ENCODE data around the gene PRR16.

Gene PRR16

DNA sequence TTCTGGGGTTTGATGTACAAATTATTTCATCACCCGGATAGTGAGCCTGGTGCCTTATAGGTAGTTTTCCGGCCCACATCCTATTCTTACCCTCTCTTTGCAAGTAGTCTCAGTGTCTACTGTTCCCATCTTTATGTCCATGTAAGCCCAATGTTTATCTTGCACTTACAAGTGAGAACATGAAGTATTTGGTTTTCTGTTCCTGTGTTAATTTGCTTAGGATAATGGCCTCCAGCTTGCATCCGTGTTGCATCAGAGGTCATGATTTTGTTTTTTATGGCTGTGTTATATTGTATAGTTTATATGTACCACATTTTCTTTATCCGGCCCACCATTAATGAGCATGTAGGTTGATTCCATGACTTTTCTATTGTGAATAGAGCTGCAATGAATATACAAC, 136.5 kb downstream of the PRR16 start:
- no peak for DNase-seq (ENCODE audit: low read depth)
- TF ChIP-seq, protein P1, sequence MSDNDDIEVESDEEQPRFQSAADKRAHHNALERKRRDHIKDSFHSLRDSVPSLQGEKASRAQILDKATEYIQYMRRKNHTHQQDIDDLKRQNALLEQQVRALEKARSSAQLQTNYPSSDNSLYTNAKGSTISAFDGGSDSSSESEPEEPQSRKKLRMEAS (IDR thresholded peaks at IDR 0.05; ENCODE audit: low read depth, low read length), result no peak
- TF ChIP-seq MYC (IDR thresholded peaks at IDR 0.05; ENCODE audit: low read depth, low read length) (no peak), POLR2A (IDR thresholded peaks at IDR 0.05; ENCODE audit: extremely low read depth, insufficient read length) (no peak)
- TF ChIP-seq, protein P2, sequence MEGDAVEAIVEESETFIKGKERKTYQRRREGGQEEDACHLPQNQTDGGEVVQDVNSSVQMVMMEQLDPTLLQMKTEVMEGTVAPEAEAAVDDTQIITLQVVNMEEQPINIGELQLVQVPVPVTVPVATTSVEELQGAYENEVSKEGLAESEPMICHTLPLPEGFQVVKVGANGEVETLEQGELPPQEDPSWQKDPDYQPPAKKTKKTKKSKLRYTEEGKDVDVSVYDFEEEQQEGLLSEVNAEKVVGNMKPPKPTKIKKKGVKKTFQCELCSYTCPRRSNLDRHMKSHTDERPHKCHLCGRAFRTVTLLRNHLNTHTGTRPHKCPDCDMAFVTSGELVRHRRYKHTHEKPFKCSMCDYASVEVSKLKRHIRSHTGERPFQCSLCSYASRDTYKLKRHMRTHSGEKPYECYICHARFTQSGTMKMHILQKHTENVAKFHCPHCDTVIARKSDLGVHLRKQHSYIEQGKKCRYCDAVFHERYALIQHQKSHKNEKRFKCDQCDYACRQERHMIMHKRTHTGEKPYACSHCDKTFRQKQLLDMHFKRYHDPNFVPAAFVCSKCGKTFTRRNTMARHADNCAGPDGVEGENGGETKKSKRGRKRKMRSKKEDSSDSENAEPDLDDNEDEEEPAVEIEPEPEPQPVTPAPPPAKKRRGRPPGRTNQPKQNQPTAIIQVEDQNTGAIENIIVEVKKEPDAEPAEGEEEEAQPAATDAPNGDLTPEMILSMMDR (IDR thresholded peaks at IDR 0.05; ENCODE audit: low read depth, low read length), result no peak

DNA sequence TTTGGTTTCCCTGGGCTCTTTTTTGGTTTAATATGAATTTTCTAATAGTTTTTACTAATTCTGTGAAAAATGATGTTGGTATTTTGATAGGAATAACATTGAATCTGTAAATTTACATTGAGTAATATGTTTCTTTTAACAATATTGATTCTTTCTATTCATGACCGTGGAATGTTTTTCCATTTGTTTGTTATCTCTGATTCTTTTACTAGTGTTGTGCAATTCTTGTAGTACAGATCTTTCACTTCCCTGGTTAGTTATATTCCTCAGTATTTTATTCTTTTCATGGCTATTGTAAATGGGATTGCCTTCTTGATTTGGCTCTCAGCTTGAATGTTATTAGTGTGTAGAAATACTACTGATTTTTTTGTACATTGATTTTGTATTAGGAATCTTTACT, 137.9 kb downstream of the PRR16 start:
- no peak overlapping the region for H3K4me3 ChIP-seq (ENCODE audit: low read depth, low read length)
- no peak for DNase-seq (ENCODE audit: low read depth)
- TF ChIP-seq, protein P2 (IDR thresholded peaks at IDR 0.05; ENCODE audit: low read depth, low read length), result no peak
- TF ChIP-seq POLR2A (IDR thresholded peaks at IDR 0.05; ENCODE audit: extremely low read depth, insufficient read length) (no peak), MYC (IDR thresholded peaks at IDR 0.05; ENCODE audit: low read depth, low read length) (no peak)
- TF ChIP-seq, protein P1 (IDR thresholded peaks at IDR 0.05; ENCODE audit: low read depth, low read length), result no peak

More for the DNA sequence above, 136.5 kb downstream of the PRR16 start:
- no peak overlapping the region for H3K4me3 ChIP-seq (ENCODE audit: low read depth, low read length)

DNA sequence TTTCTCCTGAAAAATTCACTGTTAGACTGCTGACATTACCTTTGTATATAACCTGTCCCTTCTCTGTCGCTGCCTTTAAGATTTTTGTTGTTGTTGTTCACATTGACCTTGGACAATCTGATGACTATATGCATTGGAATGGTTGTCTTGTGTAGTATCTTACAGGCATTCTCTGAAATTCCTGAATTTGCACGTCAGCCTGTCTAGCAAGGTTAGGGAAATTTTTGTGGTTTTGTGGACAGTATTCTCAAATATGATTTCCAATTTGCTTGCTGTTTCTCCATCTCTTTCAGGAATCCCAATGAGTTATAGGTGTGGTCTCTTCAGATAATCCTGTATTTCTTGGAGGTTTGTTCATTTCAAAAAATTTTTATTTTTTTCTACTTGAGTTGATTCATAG, 140.8 kb downstream of the PRR16 start:
- DNase-seq (ENCODE audit: low read depth), result no peak
- no peak for TF ChIP-seq POLR2A (IDR thresholded peaks at IDR 0.05; ENCODE audit: extremely low read depth, insufficient read length)
- TF ChIP-seq, protein P2 (IDR thresholded peaks at IDR 0.05; ENCODE audit: low read depth, low read length), result no peak
- TF ChIP-seq, protein P1 (IDR thresholded peaks at IDR 0.05; ENCODE audit: low read depth, low read length), result no peak
- no peak for TF ChIP-seq MYC (IDR thresholded peaks at IDR 0.05; ENCODE audit: low read depth, low read length)
- no peak overlapping the region for H3K4me3 ChIP-seq (ENCODE audit: low read depth, low read length)

DNA sequence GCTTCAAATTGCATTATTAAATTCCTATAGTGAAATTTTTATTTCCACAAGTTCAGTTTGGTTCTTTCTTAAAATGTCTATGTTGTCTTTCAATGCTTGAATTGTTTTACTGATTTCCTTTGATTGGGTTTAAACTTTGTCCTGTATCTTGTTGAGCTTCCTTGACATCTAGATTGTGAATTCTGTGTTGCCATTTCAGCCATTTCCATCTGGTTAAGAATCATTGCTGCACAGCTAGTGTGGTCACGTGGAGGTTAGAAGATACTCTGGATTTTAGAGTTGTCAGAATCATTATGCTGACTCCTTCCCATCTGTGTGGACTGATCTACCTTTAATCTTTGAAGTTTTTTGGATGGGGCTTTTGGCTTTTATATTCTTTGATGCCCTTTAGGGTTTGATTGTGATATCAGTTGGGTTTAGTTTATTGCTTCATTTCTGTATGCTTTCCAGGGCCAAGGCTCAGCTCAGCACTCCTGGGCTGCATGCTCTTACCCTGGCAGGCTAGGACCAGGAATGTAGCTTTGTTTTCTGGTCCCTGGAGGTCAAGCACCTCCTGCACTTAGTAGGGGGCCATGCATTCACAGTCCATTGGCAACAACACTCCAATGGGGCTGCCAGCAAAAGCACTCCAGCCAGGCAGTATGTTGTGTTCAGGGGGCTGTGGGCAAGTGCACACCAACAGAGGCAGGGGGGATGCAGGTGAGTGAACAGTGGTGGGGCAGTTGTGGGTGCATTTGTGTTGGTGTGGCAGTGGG, 141.4 kb downstream of the PRR16 start:
- TF ChIP-seq MYC (IDR thresholded peaks at IDR 0.05; ENCODE audit: low read depth, low read length) (no peak), POLR2A (IDR thresholded peaks at IDR 0.05; ENCODE audit: extremely low read depth, insufficient read length) (no peak)
- TF ChIP-seq, protein P2 (IDR thresholded peaks at IDR 0.05; ENCODE audit: low read depth, low read length), result no peak
- TF ChIP-seq, protein P1 (IDR thresholded peaks at IDR 0.05; ENCODE audit: low read depth, low read length), result no peak
- DNase-seq (ENCODE audit: low read depth), result no peak
- H3K4me3 ChIP-seq (ENCODE audit: low read depth, low read length), result no peak overlapping the region

DNA sequence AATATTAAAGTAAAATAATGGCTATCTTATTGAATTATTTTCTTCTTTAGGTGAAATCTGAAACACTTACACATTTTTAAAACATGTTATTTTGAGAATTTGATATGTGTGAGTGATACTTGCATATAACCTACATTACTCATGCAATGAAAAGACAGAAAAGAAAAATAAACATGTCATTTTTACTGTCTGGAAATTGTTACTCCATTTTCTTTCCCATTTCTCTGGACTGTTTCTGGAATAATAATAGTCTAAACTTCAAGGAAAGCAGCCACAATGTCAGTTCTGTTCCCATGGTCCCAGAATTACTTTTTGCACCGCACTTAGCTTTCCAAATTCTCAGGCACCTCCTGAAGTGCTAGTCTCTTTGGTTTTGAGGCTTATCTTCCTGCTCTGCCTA, 145.5 kb downstream of the PRR16 start:
- H3K4me3 ChIP-seq (ENCODE audit: low read depth, low read length), result no peak overlapping the region
- TF ChIP-seq MYC (IDR thresholded peaks at IDR 0.05; ENCODE audit: low read depth, low read length) (no peak), POLR2A (IDR thresholded peaks at IDR 0.05; ENCODE audit: extremely low read depth, insufficient read length) (no peak)
- TF ChIP-seq, protein P2 (IDR thresholded peaks at IDR 0.05; ENCODE audit: low read depth, low read length), result no peak
- TF ChIP-seq, protein P1 (IDR thresholded peaks at IDR 0.05; ENCODE audit: low read depth, low read length), result no peak
- no peak for DNase-seq (ENCODE audit: low read depth)
